Panc1 (cell line): ENCODE data around the gene OR4F15. TPM values are rescaled to one million over a fixed set of nuclear protein-coding genes. Genes with fewer than 3 reads are reported as not detected.

Experiments
- ATAC-seq: fragments of 200-7000 bp; cut with Tn5 transposase; 2 replicates; pipeline ENCODE4 v1.9.1; 2020; ENCODE audit warnings: mild to moderate bottlenecking, moderate library complexity
- BruUV-seq: library from RNA; stranded (reverse); fragments of 400-500 nt; replicated peaks from 2 replicates; lab custom pipeline; 2021; lab: Mats Ljungman, UMichigan
- CTCF ChIA-PET: fragments of 300-600 bp; sonication (Branson Sonifier 250); formaldehyde crosslinking; loops from one replicate; lab custom pipeline; 2022; ENCODE audit warnings: antibody characterized with exemption; lab: Charles Lee
- POLR2A ChIA-PET: fragments of 300-600 bp; sonication (Branson Sonifier 250); formaldehyde crosslinking; loops from one replicate; lab custom pipeline; 2022; ENCODE audit warnings: antibody characterized with exemption; lab: Charles Lee
- DNase-seq: peaks from one replicate; pipeline ENCODE4 v3.0.0-alpha.2; 2010; ENCODE audit warnings: low read depth, low spot score
- H3K27ac ChIP-seq: 2 replicates; pipeline ENCODE4 v1.5.1; 2011; ENCODE audit warnings: mild to moderate bottlenecking, low read length, inconsistent platforms
- H3K27me3 ChIP-seq: fragments of 200-500 bp; sonication (Bioruptor generic); 2 replicates; pipeline ENCODE4 v1.6.0; 2014; ENCODE audit warnings: low read length, inconsistent platforms; ENCODE audit not compliant: control insufficient read depth, insufficient read depth
- H3K36me3 ChIP-seq: fragments of 200-500 bp; sonication (Bioruptor generic); 2 replicates; pipeline ENCODE4 v1.5.1; 2014; ENCODE audit warnings: inconsistent platforms, mild to moderate bottlenecking, low read length, moderate library complexity; ENCODE audit not compliant: control insufficient read depth, insufficient read depth
- H3K4me1 ChIP-seq: 2 replicates; pipeline ENCODE4 v1.5.1; 2011; ENCODE audit warnings: inconsistent platforms, mild to moderate bottlenecking, low read length, moderate library complexity; ENCODE audit not compliant: control insufficient read depth, insufficient read depth
- H3K4me3 ChIP-seq, 2 experiments: 2 replicates each; pipeline ENCODE4 v1.5.1; 2011 to 2012; ENCODE audit warnings: low read depth in 2 of 2, low read length in 2 of 2, mild to moderate bottlenecking in 2 of 2, inconsistent platforms in 1 of 2, moderate library complexity in 1 of 2
- H3K9me3 ChIP-seq: fragments of 200-500 bp; sonication (Bioruptor generic); 2 replicates; pipeline ENCODE4 v1.5.1; 2014; ENCODE audit warnings: low read depth, mild to moderate bottlenecking, inconsistent platforms, low read length, moderate library complexity; ENCODE audit not compliant: control insufficient read depth, insufficient read depth
- POLR2AphosphoS5 ChIP-seq: IDR thresholded peaks from 2 replicates; pipeline ENCODE4 v1.6.1; 2012; ENCODE audit warnings: mild to moderate bottlenecking, low read depth, low read length, moderate library complexity
- SIN3A ChIP-seq: IDR thresholded peaks from 2 replicates; pipeline ENCODE4 v1.6.1; 2012; ENCODE audit warnings: low read depth, mild to moderate bottlenecking, low read length, moderate library complexity, borderline replicate concordance; ENCODE audit not compliant: insufficient read depth
- TCF7L2 ChIP-seq: IDR thresholded peaks from 2 replicates; pipeline ENCODE4 v1.6.1; 2011; ENCODE audit warnings: mild to moderate bottlenecking, low read depth, low read length, inconsistent platforms
- in situ Hi-C: cut with HindIII; loops from 2 replicates; pipeline ENCODE4 v1.10.0; 2016; ENCODE audit warnings: low sequenced_read_pairs, low pct_unique_long_range_greater_than_20kb
- intact Hi-C: fragments of 100-400 bp; cut with micrococcal nuclease; formaldehyde crosslinking; loops from one replicate; pipeline ENCODE4 v1.10.0; 2022; ENCODE audit not compliant: unreplicated experiment
- total RNA-seq: library from RNA; stranded (reverse); gene quantifications from one replicate; pipeline ENCODE4 v1.2.1, GENCODE V29; 2021; ENCODE audit not compliant: unreplicated experiment
- TF ChIP-seq, protein P1 (sequence below), 2 experiments: IDR thresholded peaks; 2 replicates each; pipeline ENCODE4 v1.6.1; 2011 to 2012; ENCODE audit warnings: low read depth in 2 of 2, control low read depth in 1 of 2, low read length in 1 of 2, mild to moderate bottlenecking in 1 of 2, moderate library complexity in 1 of 2; ENCODE audit not compliant: insufficient read depth in 1 of 2
- TF ChIP-seq, protein P2 (sequence below): fragments of 450-650 bp; IDR thresholded peaks from 2 replicates; pipeline ENCODE4 v1.5.1; 2017; ENCODE audit warnings: mild to moderate bottlenecking

Gene OR4F15
- total RNA-seq, 1 experiment from 2014 or later = not detected

GRCh38 chr15:101799665-101800064 is 12.3 kb upstream of the OR4F15 start:
- CTCF ChIA-PET = no interaction called here
- no peaks in the 10 kb centered on the region for H3K4me1 ChIP-seq
- intact Hi-C loops = no loop called here
- H3K27me3 ChIP-seq = peaks cover 5% of the 10 kb centered on the region; the same call in 1 of the 2 replicates
- POLR2A ChIA-PET = no interaction called here
- DNase-seq (no peak), ATAC-seq (no peak)
- no peaks in the 10 kb centered on the region for H3K9me3 ChIP-seq
- TF ChIP-seq TCF7L2 = no peak
- TF ChIP-seq SIN3A = no peak
- TF ChIP-seq, protein P1, sequence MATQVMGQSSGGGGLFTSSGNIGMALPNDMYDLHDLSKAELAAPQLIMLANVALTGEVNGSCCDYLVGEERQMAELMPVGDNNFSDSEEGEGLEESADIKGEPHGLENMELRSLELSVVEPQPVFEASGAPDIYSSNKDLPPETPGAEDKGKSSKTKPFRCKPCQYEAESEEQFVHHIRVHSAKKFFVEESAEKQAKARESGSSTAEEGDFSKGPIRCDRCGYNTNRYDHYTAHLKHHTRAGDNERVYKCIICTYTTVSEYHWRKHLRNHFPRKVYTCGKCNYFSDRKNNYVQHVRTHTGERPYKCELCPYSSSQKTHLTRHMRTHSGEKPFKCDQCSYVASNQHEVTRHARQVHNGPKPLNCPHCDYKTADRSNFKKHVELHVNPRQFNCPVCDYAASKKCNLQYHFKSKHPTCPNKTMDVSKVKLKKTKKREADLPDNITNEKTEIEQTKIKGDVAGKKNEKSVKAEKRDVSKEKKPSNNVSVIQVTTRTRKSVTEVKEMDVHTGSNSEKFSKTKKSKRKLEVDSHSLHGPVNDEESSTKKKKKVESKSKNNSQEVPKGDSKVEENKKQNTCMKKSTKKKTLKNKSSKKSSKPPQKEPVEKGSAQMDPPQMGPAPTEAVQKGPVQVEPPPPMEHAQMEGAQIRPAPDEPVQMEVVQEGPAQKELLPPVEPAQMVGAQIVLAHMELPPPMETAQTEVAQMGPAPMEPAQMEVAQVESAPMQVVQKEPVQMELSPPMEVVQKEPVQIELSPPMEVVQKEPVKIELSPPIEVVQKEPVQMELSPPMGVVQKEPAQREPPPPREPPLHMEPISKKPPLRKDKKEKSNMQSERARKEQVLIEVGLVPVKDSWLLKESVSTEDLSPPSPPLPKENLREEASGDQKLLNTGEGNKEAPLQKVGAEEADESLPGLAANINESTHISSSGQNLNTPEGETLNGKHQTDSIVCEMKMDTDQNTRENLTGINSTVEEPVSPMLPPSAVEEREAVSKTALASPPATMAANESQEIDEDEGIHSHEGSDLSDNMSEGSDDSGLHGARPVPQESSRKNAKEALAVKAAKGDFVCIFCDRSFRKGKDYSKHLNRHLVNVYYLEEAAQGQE (IDR thresholded peaks at IDR 0.05; ENCODE audit: insufficient read depth in 1 of 2, low read depth in 2 of 2, low read length in 1 of 2) = no peak
- no peak for TF ChIP-seq POLR2AphosphoS5
- TF ChIP-seq, protein P2, sequence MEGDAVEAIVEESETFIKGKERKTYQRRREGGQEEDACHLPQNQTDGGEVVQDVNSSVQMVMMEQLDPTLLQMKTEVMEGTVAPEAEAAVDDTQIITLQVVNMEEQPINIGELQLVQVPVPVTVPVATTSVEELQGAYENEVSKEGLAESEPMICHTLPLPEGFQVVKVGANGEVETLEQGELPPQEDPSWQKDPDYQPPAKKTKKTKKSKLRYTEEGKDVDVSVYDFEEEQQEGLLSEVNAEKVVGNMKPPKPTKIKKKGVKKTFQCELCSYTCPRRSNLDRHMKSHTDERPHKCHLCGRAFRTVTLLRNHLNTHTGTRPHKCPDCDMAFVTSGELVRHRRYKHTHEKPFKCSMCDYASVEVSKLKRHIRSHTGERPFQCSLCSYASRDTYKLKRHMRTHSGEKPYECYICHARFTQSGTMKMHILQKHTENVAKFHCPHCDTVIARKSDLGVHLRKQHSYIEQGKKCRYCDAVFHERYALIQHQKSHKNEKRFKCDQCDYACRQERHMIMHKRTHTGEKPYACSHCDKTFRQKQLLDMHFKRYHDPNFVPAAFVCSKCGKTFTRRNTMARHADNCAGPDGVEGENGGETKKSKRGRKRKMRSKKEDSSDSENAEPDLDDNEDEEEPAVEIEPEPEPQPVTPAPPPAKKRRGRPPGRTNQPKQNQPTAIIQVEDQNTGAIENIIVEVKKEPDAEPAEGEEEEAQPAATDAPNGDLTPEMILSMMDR = no peak
- no peak overlapping the region for H3K27ac ChIP-seq
- no peak overlapping the region for H3K4me3 ChIP-seq
- in situ Hi-C loops = no loop called here
- no TSS peak for BruUV-seq
- no peaks in the 10 kb centered on the region for H3K36me3 ChIP-seq

DNA sequence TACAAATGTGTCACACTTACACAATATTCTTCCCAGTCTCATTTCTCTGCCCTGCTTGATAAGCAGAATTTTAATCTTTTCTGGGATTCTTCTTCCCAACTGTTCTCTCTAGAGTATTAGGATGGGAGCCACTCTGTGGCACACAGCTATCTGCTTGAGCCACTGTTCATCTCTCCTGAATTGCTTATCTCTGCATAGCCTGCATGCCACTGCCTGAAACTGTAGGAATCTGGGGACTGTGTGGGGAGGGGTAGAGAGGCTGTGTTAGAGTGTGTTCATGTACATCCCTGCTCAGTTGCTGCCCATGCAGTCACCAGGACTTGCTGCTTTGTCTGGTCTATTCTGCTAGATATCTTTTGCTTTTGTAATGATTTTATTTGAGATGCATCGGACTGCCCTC is 11.0 kb upstream of the OR4F15 start:
- ATAC-seq (no peak), DNase-seq (no peak)
- no peaks in the 10 kb centered on the region for H3K36me3 ChIP-seq
- ChIA-PET POLR2A (no interaction called here), CTCF (no interaction called here)
- H3K4me3 ChIP-seq = no peak overlapping the region
- H3K27me3 ChIP-seq = peaks cover 6% of the 10 kb centered on the region; the same call in 1 of the 2 replicates
- TF ChIP-seq POLR2AphosphoS5 (no peak), SIN3A (no peak), TCF7L2 (no peak)
- TF ChIP-seq, protein P1 (IDR thresholded peaks at IDR 0.05; ENCODE audit: insufficient read depth in 1 of 2, low read depth in 2 of 2, low read length in 1 of 2) = no peak
- TF ChIP-seq, protein P2 = no peak
- no TSS peak for BruUV-seq
- H3K9me3 ChIP-seq = no peaks in the 10 kb centered on the region
- in situ Hi-C loops = no loop called here
- H3K4me1 ChIP-seq = no peaks in the 10 kb centered on the region
- intact Hi-C loops = no loop called here
- H3K27ac ChIP-seq = no peak overlapping the region
